SKM-1 (cell line): Measurements from ENCODE around the gene TNS3.

Experiments used
- DNase-seq: peaks from one replicate; lab custom pipeline; 2025; ENCODE audit not compliant: unreplicated experiment; lab: John Stamatoyannopoulos, UW

Gene TNS3

DNA sequence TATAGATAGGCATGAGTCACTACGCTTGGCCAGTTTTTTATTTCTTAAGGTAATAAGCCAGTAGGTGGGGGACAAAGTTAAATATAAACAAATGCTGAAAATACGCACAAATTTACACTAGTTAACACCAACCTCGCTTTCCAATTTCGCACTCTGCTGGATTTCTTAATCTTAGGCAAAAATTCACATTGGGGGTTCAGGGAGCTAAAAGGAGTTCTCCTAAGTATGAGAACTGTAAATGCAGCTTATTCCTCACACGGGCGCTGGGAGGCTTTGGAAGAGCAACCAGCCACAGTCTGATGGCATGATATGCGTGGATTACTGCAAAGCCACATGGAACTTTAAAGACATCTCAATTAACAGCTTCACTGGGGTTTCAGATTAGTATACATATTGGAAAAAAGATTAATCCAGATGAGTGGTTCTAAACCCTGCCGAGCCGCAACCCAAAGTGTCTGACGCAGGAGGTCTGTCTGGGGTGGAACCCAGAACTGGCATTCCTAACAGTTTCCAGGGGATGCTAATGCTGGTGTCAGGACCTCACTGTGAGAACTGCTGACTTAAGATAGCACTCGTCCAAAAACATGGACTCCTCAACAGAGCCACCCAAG, 16.2 kb downstream of the TNS3 start:
- no peak for DNase-seq

DNA sequence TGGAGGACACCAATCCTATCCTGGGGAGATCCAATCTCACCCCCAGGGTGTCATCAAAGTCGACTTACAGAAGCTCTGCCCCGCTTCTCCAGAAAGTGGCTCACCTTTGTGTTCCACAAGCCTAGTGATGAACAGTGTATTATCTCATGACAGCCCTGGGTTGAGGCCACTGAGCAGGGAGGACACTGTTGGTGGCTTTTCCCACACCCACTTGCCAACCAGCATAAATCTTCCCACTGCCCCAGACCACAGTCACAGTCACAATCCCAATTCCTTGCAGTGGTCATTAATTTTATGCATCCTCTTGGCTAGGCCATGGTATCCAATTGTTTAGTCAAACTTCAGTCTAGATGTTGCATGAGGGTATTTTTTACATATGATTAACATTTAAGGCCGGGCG, 18.4 kb downstream of the TNS3 start:
- no peak for DNase-seq

DNA sequence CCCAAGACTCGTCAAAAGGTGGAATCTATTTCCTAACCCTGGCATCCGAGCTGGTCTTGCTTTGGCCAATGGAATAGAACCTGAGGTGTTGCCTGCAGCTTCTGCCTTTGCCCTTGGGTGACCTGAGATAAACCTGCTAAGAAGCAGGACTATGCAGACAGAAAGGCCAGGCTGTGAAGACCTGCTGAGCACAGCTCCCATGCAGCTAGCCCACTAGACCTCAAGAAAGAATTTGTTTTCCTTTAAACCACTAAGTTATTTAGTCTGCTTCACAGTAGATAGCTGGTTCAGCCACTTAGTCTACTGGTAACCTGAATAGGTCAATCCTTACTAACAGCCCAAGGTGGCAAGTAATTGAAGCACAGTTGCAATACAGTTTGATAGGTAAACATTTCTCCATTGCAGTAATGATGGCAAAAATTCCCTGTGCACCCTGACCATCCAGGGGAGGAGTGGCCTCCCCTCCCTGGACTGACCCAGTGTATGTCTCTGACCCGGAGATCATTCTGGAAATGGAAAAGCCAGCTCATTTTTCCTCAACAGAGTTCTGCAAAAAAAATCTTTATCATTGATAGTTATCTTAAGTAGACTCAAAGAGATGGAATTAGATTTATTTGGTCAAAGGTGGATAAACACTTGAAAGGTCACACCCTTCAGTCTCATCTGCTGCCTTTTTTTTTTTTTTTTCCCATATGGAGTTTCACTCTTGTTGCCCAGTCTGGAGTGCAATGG, 20.0 kb downstream of the TNS3 start:
- no peak for DNase-seq

DNA sequence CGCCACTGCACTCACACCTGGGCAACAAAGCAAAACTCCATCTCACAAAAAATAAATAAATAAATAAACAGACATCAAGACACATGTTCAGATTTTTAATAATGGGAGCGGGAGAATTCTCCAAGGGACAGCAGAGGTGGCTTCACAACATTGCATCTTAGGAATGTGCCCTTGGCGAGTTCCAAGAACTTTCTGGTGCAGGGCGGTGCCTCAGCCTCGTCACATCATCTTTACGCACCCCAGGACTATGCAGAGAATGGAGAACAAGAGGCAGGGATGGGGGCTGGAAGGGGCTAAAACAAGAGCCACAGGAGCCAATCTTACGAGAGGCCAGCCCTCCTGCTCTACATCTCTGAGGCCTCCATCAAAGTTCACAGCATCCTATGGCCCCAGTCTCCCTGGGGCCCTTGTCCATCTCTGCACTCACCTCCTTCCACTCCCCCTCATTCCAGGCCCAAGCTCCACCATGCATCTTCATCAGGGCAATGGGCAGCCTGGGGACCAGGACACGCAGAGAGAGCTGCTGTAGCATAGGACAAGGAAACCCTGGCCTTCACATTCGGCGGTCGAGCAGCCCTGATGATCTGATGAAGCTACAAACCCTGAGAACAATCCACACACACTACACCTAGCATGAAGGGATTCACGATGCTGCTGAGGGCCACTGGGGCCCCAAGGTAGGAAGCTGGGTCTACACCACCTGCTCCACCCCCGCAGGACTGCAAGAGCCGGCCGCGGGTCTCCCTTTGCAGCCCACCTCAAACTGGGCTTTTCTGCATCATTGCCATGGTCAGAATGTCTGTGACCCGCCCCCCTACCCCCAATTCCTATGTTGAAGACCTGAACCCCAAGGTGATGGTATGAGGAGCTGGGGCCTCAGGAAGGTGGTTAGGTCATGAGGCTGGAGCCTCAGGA, 22.3 kb downstream of the TNS3 start:
- DNase-seq = no peak

DNA sequence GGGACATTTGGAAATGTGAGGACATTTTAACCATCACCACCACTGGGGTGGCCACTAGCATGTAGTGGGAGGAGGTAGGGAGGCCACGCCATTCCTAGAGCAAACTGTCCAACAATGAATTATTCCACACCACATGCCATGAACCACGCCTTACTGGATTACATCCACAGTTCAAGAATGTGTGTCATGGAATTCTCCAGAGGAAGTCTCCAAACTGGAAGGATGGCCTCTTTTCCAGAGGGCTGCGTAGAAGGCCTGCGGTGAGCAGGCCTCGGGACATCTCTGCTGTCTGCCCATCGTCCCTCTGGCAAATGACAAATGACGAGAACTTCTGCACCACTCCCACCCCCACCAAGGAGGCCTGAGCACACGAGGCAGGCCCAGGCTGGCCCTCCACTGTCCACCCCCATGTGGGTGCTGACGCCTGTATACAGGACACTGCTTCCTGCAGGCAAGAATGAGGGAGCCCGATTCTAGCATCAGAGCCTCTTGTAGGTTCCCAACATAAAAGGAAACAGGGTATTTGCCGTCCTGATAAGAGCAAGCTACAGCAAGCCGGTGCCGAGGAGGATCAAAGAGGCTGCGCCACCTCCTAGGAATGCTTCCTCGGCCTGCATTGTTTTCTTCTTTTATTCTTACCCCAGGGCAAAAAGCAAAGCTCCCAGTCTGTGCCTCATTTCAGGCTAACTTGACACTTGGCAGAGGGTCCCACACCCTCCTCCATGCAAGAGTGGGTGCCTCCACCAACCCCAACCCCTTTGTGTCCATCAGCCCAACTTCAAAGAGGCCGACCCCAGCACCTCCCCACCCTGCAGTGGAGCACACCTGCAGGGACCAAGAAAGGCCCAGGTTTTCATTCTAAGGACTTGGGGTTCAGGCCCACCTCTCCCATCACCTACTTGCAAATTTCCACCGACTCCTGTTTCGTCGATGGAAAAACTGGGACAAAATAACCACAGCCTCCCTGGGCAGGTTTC, 23.9 kb downstream of the TNS3 start:
- no peak for DNase-seq

DNA sequence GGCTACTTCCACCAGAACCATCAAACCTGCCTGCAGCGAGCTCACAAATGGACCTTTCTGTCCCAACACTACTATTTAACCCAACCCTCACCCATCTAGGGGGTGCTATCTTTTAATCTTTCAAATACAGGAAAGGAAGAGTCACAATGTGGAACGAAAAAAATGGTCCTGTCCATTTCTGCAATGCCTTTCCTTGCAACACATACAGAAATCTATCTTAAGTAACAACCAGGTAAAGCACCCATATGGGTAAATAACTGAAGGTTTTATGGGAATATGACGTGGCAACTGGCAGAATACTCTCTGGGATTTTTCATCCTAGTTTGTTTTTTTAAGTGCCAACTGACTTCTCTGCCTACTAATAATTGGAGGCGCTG, 24.6 kb downstream of the TNS3 start:
- DNase-seq = no peak

DNA sequence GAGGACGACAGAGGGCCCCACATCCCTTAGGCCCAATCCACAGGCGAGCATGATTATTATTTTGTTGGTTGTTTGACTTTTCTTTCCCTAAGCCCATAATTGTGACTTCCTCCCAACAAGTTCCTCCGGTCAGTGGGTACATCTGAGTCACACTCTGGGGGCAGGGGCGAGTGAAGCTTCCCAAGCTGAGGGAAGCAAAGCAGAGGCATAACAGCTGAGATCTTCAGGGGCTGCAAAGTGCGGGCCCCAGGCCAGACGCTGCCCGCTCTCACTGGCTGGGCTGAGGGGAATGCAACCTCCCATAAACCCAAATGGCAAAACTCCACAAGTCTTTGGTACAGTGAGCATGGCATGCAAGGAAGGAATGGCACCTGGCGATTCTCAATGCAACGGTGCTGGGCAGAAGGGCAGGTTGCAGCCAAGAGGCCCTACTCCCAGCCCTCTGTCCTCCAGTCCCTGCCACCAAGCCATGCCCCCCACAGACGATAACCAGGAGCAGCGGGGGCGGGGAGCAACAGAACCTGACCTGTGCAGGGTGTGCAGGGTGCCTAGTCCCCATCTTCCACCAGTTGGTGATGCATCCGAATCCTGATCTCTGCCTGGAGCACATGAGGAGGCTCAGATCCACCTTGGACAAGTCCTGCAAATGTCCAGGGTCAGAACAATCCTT, 25.3 kb downstream of the TNS3 start:
- DNase-seq = no peak

DNA sequence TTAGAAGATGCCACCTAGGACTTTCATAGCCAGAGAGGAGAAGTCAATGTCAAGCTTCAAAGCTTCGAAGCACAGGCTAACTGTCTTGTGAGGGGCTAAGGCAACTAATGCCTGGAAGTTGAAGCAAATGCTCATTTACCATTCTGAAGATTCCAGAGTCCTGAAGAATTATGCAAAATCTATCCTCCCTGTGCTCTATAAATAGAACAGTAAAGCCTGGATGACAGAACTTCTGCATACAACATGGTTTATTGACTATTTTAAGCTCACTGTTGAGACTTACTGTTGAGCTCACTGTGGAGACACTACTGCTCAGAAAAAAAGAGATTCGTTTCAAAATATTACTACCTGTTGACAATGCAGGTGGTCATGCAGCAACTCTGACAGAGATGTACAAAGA, 28.6 kb downstream of the TNS3 start:
- DNase-seq = no peak

DNA sequence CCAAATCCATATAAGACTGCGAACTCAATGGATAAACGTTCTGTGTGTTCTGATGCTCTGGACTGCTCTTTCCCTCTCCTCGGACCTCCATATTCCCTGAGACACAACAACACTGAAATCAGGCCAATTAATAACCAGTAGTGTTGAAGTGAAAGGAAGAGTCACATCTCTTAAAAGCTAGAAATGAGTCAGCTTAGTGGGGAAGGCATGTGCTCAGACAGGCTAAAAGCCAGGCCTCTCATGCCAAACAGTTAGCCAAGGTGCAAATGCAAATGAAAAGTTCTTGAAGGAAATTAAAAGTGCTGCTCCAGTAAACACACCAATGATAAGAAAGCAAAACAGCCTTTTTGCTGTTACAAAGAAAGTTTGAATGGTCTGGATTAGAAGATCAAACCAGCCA, 29.3 kb downstream of the TNS3 start:
- no peak for DNase-seq

DNA sequence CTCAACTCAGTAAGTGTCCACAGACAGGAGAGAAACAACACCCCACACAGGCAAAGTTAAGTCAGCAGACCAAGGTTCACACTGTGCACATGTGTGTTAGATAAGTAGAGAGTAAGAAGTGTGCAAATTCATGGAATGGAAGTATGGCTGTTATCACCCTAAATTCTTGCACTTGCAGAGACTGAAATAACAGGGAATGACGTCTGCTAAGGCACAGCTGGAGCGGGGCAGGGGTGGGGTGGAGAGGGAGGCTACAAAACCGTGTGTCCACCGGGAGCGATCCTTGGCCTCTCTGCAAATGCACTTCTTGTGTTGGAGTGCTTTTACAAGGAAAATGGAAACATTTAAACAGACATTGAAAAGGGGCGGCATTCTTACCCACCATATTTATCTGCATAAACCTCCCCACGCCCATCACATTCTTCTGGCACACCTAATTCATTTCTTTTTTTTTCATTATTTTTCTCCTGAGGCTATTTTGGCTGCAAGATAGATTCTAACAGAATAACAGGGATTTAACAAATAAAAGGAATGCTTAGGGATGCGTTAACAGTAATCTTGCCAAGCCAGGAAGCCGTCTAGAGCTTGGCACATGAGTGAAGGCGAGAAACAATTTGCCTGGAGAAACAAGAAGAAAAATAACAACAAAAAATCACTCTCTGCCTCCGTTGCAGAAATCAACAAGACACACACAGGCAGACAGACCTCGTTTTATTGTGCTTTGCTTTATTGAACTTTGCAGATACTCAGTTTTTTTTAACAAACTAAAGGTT, 30.1 kb downstream of the TNS3 start:
- DNase-seq = no peak

DNA sequence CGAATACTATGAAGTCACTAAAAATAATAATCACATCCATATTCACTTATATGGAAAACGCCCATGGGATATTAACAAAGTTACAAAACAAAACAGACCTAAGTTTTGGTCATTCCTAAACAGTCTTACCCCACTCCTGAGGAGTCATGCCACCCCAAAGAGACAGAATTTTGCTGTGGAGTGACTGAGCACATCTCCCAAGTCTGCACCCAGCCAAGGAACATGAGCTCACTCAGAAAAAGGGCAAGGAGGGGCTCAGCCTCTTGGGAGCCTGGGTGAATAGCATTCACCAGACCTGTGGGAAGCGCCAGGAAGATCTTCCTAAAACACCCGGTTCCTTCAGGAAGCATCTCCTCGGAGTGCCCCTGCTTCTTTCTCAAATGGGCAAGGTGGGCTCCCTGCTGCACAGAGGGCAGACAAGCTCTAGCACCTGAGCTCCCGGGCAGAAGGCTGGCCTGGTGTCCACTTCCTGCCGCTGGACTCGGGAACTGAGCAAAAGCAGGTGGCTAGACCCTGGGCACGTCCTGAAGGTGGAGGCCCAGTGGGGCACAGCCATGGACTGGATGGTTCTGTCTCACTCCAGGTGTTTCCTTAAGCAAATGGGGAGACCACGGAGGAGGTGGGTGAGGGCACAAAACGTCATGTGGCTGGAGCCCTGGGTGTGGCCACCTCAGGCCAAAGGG, 31.0 kb downstream of the TNS3 start:
- no peak for DNase-seq

DNA sequence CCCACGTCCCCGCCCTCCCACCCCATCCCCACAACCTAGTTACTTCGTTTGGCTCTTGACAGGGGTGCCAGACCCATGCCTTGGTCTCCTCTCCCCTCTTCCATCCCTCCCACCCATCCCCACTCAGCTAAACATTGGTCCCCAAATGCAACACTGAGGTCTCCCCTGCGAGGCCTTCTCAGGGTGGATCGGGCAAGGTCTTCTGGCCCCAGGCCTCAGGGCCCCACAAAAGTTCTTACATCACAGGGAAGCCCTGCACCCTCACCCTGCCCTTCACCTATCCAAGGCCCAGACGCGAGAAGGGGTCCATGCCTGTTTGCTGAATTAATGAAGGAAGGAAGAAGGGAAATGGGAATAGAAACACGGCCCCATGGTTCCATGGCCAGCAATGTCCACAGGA, 32.0 kb downstream of the TNS3 start:
- no peak for DNase-seq

DNA sequence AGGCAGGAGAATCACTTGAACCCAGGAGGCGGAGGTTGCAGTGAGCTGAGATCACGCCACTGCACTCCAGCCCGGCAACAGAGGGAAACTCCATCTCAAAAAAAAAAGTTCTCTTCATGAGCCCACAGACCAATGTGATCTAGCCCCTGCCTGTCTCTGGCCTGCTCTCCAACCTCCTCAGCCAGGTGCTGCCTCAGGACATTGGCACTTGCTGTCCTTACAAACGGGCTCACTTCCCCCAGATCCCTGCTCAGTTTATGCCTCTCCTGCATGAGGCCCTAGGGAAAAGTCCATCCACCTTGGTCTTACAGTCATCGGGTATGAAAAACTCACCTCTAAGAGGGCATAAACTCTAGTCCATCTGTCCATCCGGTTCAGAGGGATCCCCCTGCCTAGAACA, 32.5 kb downstream of the TNS3 start:
- DNase-seq = no peak

DNA sequence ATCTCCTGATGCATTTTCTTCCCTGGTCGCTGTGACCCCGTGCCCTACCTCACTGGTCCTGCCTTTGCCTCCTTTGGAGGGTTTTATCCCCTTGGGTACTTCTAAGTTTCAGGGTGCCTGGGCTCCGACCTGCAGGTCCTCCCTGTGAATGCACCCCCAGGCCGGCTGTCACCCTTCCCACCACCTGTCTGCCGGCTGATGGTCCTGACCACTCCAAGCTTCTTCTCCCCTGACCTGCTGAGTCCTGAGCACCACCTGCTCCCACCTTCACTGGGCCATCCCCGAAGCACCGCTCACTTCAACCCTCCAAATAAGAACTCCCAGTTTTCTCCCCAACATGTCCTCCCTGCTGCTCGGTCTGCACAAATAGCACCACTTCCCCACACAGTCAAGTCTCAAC, 33.4 kb downstream of the TNS3 start:
- no peak for DNase-seq

DNA sequence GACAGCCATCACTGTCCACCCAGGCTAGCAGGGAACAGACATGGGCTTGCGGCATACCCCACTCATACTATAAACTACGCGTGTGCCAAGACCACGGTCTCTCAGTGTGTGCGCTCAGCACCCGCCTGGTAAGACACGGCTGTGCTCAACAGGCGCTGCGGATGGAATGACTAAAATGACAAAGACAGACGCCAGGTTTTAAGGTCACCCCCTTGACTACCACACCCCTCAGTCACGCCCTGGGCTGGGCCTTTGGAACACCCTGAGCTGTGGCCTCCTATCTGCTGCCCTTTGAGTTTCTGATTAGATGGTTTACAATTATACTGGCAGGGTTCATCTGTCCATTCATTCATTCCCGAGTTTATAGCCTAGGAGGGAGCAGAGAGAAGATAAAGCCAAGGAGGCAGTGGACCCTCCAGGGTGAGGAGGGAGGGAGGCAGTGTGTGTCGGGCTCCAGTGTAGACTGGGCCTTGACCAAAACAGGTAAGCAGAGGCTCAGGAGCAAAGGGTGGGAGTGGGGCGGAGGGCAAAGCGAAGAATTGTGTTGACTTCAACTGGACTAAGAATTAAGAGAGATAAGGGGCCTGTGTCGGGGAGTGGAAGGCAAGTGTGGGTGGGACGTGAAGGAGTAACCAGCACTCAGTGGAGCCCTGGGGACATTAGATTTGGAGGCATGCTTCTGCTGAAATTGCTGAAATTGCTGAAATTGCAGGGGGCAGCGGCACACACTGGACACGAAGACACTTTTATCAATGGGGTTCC, 35.0 kb downstream of the TNS3 start:
- DNase-seq = no peak

DNA sequence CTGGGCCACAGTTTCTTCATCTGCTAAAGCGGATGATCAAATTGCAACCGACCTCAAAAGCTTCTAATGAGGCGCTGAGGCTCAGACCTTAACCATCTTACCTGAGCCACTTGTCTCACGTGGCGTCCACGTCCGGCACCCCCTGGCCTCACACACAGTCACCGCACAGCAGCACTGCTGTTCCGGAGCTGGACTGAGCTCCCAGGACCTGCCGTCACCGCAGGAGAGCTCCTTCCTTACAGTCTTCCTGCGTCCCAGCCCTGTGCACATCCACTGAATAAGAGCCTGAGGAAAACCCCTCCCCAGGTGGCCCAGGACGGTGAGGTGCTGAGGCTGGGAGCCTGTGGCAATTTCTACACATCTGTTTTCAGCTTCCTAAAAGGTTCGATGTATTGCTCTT, 35.7 kb downstream of the TNS3 start:
- DNase-seq = no peak

DNA sequence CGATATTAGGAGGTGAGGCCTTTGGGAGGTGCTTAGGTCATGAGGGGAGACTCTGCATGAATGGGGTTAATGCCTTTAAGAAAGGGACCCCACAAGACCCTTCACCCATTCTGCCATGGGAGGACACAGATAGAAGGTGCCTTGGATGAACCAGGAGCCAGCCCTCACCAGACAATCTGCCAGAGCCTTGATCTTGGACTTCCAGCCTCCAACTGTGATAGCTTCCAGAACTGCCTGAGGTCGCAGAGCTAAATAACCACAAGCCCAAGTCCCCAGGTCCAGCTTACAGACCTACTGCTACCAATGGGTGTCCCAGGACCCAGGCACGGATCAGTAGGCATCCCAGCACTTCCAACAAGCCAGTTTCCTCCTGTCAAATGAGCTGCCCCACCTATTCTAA, 37.5 kb downstream of the TNS3 start:
- no peak for DNase-seq

DNA sequence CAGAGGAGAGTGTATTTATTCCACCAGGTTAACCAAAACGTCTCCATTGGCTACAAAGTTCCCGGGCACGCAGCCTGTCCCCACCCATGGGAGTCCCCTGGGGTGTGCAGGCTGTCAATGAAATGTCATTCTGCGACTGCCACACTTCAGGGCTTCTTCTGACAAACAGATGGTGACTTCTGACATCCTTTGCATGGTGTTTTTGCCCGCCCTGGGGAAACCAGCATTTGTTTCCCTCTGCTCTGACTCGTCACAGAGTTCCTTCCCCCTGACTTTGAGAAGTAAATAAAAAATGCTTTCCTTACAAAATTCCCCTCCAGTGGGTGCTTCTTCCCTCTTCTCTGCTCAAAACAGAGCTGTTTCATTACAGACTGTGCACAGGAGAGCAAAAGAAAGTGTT, 38.2 kb downstream of the TNS3 start:
- no peak for DNase-seq
